ENCODE data around the gene NOL3.
"Not testable (repeated sequence)": the region's sequence is repeated elsewhere in the genome, so short reads cannot be mapped to it uniquely, and the experiment has no call there.

NOL3 gene

GRCh38 chr16:67170168-67170948 lies at the start of gene NOL3:
TSS of gene NOL3 (plus strand) at chr16:67170538.
- DNase-seq = peak; percentile 38

DNA sequence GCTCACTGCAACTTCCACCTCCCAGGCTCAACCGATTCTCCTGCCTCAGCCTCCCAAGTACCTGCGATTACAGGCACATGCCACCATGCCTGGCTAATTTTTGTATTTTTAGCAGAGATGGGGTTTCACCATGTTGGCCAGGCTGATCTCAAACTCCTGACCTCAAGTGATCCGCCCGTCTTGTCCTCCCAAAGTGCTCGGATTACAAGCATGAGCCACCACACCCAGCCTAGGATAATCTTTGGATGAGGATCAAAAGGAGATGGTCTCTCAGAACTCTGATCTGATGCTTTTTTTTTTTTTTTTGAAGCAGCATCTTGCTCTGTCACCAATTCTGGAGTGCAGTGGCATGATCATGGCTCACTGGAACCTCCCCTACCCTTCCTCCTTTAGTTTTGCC lies 47.5 kb upstream of the NOL3 start:
- DNase-seq = not testable (repeated sequence)

DNA sequence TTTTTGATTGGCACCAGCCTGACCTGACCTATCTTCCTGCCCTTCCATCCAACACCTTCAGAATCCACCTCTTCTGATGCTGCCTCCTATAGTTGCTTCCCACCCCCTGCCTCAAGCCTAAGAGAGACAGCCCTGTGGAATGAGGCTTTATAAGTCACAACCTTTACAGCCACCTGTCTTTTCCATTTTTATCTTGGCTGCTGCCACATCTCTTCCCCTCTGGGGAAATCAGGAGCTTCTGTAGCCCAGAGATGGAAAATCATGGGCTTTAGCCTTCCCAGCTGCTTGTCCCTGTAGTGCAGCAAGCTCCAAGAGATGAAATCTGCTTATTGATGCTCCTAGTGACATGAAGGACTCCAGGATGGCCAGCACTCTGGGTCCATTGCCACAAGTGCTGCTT lies 41.9 kb upstream of the NOL3 start:
- DNase-seq = no peak

DNA sequence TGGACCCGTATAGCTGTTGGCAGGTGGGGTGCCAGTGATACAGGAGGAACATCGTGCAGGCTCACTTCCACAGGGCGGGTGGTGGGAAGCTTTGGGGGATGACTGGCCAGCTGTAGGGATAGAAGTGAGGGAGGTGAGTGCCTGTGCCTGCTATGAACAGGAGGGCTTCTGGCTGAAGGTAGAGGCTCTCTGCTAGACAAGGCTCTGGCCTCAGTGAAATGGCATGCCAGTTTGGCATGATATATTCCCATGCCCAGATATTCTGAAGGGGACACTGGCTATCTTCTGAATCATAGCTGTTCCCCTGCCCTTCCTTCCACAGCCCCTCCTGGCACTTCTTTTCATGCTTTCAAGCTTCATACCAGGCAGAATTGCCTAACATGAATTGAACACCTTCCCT lies 41.5 kb upstream of the NOL3 start:
- no peak for DNase-seq

GRCh38 chr16:67129422-67129821 lies 40.9 kb upstream of the NOL3 start:
- no peak for DNase-seq

DNA sequence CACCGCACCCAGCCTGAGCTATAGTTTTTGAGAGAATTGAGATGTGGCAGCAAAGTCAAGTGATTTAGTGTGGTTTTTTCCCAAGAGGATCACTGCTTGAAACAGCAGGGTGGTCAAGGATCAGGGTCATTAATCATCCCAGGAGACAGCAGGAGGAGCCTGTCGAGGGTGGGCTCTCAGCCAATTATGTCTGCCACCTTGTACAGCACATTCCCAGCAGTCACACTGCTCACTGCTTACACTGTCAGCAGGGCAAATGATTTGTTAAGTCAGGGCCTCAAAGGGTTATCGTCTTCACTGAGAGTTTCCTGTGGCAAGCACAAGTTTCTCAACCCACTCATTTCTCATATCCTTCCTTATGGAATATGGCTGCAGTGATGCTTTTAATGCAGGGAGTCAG lies 32.7 kb upstream of the NOL3 start:
- DNase-seq = no peak

GRCh38 chr16:67141391-67141790 lies 28.9 kb upstream of the NOL3 start:
- DNase-seq = no peak

DNA sequence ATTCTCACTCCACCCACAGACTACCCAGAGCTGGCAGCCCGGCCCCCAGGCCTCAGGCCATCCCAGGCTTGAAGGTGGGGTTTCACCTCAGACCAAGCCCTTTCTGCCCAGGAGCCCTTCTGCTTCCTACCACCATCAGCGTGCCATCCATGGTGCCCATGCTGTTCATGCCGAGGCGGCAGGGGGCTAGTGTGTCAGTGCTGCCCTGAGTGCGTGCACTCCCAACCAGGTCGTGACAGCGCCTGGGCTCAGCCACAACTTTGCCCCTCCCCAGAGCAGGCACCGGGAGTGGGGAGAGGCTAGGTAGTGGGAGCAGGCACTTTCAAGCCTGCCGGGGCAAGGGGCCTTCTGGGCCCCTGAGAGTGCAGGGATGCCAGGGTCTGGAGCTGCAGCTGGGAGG lies 28.0 kb upstream of the NOL3 start:
- DNase-seq = no peak

GRCh38 chr16:67144943-67145342 lies 25.4 kb upstream of the NOL3 start:
- no peak for DNase-seq

- DNase-seq = no peak
Observed at GRCh38 chr16:67145746-67146145, 24.6 kb upstream of the NOL3 start.

GRCh38 chr16:67146523-67147357 lies 23.6 kb upstream of the NOL3 start:
- DNase-seq = no peak

GRCh38 chr16:67147437-67148140 lies 22.7 kb upstream of the NOL3 start:
- no peak for DNase-seq

DNA sequence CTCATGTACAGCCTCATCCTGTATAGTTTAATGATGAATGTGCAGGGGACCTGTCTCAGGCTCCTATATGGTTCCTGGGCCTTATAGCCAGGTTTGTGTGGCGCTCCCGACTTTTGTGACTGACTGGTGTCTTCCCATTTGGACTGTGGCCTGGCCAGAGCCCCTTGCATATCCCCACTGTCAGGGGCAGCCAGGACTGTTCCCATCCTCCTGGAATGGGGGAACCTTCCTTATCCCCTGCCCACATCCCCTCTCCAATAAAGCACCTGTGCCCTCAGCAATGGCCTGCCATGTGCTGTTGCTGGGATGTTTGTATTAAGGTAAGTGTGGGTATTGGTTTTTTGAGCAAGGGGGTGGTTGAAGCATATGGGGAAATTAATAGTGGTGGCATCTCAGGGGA lies 22.1 kb upstream of the NOL3 start:
- DNase-seq = no peak

DNA sequence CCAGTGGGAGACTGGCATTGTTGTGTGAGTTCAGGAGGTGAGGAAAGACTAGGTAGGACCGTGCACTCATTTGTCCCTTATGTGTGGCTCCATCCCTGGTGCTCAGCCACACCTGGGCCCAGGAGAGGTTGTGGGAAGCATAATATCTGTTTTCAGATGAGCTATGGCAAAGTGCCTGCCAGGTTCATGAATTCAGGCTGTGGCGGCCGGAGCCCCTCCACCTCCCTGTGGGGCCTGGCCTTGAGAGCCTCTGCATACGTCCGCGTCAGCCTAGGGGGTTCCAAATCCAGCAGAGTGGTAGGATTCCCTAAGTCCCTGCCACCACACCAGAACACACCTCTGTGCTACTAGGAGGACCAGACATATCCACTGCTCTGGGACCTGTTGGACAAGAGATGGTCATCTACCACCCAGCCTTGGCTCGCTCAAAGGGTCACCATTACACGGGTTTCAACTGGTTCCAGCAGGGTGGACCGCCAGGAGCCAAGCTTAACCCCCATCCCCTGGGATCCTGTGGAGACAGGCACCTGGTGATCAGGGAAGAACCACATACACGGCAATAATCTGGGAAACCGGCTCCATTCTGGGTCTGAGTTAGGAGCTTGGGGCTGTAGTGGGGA lies 21.6 kb upstream of the NOL3 start:
- no peak for DNase-seq

- DNase-seq = no peak
Observed at GRCh38 chr16:67149276-67150046, 20.9 kb upstream of the NOL3 start.

- peak; percentile 53 for DNase-seq
Observed at GRCh38 chr16:67150047-67150832, 20.1 kb upstream of the NOL3 start.

DNA sequence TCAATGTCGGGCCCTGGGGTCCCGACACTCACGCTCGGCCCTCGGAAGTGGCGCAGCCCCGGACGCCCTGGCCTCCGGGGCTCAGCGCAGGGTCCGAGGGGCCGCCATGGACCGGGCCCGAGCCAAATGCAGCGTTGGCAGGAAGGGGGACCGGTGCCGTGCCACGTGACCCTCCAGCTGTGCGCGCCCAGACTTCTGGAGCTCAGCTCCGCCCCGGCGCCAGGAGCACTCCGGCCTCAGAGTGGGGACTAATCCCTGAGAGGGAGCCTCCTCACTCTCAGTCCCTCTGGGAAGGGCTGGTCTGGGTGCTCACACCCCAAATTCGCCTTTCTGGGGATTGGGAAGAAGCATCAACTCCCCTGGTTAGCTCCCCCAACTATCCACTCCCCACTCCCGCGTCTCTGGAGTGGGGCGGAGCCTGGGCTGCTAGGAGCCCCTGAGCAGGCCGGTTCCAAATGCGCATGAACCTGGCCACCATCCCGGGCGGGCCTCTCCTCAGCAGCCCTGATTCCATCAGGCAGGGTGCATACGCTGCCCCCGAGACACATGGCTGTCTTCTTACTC lies 19.4 kb upstream of the NOL3 start, which contains the start of gene B3GNT9:
B3GNT9 (minus strand) TSS at position 166 of the 564 bp plus-strand sequence. CDS start 513 bp downstream, outside the sequence.
- peak; percentile 41 for DNase-seq

DNA sequence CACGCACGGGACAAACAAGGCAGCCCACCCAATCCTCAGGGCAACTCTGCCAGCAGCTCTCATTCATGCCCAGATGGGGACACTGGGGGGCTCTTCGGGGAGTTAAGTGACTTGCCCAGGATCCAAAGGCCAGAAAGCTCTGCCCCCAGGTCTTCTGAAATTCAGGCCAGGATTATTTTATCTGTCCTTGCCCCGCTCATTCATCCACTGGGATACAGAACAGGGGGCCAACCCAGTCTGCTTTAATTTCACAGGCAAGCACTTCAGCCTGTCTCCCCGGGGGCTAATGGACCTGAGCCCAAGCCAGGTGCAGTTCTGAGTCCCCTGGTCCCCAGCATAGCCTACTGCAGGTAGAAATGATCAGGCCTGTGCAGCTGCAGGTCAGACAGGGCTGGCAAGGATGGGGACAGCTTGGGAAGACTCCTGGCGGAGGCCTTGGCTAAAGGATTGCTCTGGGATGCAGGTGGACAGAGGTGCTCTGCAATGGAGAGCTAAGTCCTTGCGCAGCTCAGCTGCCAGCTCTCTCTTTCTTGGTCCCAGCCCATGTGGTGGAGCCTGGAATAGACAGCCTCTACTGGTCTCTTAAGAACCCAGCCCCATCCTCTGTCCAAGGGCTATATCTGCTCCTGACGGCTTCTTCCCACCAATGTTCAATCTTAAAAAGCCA lies 18.8 kb upstream of the NOL3 start:
- no peak for DNase-seq

DNA sequence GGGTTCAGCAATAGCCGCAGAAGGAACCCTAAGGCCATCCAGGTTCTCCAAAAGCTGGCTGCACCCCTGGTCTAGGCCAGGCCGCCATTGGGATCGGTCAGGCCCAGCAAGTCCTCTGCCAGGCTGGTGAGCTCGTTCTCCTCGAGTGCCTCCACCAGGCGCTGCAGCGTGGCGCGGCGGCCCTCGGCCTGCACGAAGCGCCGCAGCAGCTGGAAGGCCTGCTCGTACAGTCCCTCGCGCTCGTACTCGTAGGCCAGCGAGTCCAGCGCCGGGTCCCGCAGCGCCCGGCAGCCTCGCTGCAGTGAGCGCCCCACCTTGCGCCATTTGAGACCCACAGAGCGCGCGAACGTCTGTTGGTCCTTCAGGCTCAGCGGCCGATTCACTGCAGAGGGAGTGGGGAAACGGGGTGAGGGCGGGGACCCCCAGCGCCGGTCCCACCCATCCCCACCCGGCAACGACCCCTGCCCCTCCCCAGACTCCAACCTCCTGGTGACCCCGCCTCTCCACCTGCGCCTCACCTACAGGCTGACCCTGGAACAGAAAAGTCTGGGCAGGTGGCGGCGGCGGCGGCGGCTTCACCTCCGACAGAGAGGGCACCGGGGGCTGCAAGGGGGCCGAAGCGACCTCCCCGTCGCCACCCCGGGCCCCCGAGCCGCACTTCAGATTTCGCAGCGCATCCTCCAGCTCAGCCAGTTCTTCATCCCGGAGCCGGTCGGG lies 15.6 kb upstream of the NOL3 start:
- DNase-seq = no peak

Measured in CD4-positive, alpha-beta T cell treated with Interleukin-12 subunit alpha and Interleukin-12 subunit beta, for 1 hour (primary cell).